Measurements from ENCODE around the gene IGFALS.

IGFALS gene

DNA sequence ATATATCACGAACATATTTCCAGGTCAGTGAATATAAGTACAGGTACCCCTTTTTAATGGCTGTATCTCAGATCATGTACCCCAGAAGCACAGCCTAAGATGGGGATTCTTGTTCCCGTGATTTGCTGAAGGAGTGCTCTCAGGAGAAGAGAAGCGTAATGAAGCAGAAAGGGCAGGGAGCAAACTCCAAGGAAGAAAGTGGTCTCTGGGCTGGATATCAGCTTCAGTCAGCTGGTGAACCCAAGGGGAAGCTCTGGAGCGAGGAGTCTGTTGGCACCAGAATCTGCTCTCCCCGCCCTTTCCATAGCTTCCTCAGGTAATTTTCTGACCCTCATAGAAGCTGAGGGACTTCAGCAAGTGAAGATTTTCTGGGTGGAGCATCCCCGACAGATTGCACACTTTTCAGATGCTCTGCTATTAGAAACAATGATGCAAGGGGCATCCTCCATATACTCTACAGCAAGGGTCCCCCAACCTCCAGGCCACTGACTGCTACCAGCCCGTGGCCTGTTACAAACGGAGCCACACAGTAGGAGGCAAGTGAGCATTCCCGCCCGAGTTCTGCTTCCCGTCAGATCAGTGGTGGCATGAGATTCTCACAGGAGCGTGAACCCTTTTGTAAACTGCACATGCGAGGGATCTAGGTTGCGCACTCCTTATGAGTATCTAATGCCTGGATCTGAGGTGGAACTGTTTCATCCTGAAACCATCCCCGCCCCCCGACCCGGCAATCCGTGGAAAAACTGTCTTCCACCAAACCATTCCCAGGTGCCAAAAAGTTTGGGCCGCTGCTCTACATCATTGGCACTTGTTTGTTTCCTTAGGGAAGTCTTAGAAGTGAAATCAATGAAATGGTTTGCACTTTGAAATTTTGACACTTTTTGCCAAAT is 37.9 kb upstream of the IGFALS start:
- TF ChIP-seq, protein P1, sequence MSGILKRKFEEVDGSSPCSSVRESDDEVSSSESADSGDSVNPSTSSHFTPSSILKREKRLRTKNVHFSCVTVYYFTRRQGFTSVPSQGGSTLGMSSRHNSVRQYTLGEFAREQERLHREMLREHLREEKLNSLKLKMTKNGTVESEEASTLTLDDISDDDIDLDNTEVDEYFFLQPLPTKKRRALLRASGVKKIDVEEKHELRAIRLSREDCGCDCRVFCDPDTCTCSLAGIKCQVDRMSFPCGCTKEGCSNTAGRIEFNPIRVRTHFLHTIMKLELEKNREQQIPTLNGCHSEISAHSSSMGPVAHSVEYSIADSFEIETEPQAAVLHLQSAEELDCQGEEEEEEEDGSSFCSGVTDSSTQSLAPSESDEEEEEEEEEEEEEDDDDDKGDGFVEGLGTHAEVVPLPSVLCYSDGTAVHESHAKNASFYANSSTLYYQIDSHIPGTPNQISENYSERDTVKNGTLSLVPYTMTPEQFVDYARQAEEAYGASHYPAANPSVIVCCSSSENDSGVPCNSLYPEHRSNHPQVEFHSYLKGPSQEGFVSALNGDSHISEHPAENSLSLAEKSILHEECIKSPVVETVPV (CRISPR knock-in tag; IDR thresholded peaks at IDR 0.05) = no peak
- TF ChIP-seq CSDC2 (CRISPR knock-in tag; IDR thresholded peaks at IDR 0.05) = no peak
- ATAC-seq = no peak

DNA sequence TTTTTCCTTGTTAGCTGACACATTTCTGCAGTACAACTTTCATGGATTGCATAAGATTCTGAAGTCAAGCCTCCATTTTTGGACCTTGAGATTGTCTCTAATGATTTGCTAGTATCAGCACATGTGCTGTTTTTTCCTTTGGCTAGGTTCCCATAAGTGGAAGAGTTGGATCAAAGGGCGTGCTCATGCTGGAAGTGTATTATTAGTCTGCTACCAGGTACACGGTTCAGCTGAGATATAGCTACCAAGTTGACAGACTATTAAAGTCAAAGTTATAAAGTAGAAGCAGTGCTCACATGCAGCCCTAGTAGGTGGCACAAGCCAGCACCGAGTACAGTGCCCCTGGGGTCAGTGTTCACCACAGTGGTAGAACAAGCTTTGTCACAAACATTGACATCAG is 36.7 kb upstream of the IGFALS start:
- TF ChIP-seq ESRRG (CRISPR knock-in tag; IDR thresholded peaks at IDR 0.05) = no peak
- TF ChIP-seq, protein P2, sequence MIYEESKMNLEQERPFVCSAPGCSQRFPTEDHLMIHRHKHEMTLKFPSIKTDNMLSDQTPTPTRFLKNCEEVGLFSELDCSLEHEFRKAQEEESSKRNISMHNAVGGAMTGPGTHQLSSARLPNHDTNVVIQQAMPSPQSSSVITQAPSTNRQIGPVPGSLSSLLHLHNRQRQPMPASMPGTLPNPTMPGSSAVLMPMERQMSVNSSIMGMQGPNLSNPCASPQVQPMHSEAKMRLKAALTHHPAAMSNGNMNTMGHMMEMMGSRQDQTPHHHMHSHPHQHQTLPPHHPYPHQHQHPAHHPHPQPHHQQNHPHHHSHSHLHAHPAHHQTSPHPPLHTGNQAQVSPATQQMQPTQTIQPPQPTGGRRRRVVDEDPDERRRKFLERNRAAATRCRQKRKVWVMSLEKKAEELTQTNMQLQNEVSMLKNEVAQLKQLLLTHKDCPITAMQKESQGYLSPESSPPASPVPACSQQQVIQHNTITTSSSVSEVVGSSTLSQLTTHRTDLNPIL (CRISPR knock-in tag; IDR thresholded peaks at IDR 0.05; ENCODE audit: low read depth) = no peak
- TF ChIP-seq CSDC2 (CRISPR knock-in tag; IDR thresholded peaks at IDR 0.05) = no peak
- TF ChIP-seq ZFP30 (CRISPR knock-in tag; IDR thresholded peaks at IDR 0.05) = no peak
- TF ChIP-seq OSR1 (CRISPR knock-in tag; IDR thresholded peaks at IDR 0.05) = no peak
- TF ChIP-seq BACH2 (CRISPR knock-in tag; IDR thresholded peaks at IDR 0.05; ENCODE audit: borderline replicate concordance) = no peak
- TF ChIP-seq, protein P3, sequence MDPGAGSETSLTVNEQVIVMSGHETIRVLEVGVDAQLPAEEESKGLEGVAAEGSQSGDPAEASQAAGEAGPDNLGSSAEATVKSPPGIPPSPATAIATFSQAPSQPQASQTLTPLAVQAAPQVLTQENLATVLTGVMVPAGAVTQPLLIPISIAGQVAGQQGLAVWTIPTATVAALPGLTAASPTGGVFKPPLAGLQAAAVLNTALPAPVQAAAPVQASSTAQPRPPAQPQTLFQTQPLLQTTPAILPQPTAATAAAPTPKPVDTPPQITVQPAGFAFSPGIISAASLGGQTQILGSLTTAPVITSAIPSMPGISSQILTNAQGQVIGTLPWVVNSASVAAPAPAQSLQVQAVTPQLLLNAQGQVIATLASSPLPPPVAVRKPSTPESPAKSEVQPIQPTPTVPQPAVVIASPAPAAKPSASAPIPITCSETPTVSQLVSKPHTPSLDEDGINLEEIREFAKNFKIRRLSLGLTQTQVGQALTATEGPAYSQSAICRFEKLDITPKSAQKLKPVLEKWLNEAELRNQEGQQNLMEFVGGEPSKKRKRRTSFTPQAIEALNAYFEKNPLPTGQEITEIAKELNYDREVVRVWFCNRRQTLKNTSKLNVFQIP (CRISPR knock-in tag; IDR thresholded peaks at IDR 0.05; ENCODE audit: borderline replicate concordance, low read depth) = no peak
- TF ChIP-seq PPARA (CRISPR knock-in tag; IDR thresholded peaks at IDR 0.05; ENCODE audit: borderline replicate concordance) = no peak
- TF ChIP-seq ZC3H10 (CRISPR knock-in tag; IDR thresholded peaks at IDR 0.05) = no peak
- TF ChIP-seq SNAI2 (CRISPR knock-in tag; IDR thresholded peaks at IDR 0.05) = no peak
- TF ChIP-seq, protein P4, sequence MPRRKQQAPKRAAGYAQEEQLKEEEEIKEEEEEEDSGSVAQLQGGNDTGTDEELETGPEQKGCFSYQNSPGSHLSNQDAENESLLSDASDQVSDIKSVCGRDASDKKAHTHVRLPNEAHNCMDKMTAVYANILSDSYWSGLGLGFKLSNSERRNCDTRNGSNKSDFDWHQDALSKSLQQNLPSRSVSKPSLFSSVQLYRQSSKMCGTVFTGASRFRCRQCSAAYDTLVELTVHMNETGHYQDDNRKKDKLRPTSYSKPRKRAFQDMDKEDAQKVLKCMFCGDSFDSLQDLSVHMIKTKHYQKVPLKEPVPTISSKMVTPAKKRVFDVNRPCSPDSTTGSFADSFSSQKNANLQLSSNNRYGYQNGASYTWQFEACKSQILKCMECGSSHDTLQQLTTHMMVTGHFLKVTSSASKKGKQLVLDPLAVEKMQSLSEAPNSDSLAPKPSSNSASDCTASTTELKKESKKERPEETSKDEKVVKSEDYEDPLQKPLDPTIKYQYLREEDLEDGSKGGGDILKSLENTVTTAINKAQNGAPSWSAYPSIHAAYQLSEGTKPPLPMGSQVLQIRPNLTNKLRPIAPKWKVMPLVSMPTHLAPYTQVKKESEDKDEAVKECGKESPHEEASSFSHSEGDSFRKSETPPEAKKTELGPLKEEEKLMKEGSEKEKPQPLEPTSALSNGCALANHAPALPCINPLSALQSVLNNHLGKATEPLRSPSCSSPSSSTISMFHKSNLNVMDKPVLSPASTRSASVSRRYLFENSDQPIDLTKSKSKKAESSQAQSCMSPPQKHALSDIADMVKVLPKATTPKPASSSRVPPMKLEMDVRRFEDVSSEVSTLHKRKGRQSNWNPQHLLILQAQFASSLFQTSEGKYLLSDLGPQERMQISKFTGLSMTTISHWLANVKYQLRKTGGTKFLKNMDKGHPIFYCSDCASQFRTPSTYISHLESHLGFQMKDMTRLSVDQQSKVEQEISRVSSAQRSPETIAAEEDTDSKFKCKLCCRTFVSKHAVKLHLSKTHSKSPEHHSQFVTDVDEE (CRISPR knock-in tag; IDR thresholded peaks at IDR 0.05) = no peak
- no peak for TF ChIP-seq ZNF8 (CRISPR knock-in tag; IDR thresholded peaks at IDR 0.05)
- no peak for TF ChIP-seq ZNF70 (CRISPR knock-in tag; IDR thresholded peaks at IDR 0.05)
- TF ChIP-seq ARNTL (CRISPR knock-in tag; IDR thresholded peaks at IDR 0.05; ENCODE audit: borderline replicate concordance, low read depth) = no peak
- no peak for TF ChIP-seq RARB (CRISPR knock-in tag; IDR thresholded peaks at IDR 0.05)
- no peak for TF ChIP-seq GLIS3 (CRISPR knock-in tag; IDR thresholded peaks at IDR 0.05)
- TF ChIP-seq ZNF565 (CRISPR knock-in tag; conservative IDR thresholded peaks at IDR 0.05; ENCODE audit: low read depth) = no peak
- TF ChIP-seq, protein P5, sequence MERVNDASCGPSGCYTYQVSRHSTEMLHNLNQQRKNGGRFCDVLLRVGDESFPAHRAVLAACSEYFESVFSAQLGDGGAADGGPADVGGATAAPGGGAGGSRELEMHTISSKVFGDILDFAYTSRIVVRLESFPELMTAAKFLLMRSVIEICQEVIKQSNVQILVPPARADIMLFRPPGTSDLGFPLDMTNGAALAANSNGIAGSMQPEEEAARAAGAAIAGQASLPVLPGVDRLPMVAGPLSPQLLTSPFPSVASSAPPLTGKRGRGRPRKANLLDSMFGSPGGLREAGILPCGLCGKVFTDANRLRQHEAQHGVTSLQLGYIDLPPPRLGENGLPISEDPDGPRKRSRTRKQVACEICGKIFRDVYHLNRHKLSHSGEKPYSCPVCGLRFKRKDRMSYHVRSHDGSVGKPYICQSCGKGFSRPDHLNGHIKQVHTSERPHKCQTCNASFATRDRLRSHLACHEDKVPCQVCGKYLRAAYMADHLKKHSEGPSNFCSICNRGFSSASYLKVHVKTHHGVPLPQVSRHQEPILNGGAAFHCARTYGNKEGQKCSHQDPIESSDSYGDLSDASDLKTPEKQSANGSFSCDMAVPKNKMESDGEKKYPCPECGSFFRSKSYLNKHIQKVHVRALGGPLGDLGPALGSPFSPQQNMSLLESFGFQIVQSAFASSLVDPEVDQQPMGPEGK (CRISPR knock-in tag; IDR thresholded peaks at IDR 0.05; ENCODE audit: borderline replicate concordance) = no peak
- no peak for ATAC-seq

DNA sequence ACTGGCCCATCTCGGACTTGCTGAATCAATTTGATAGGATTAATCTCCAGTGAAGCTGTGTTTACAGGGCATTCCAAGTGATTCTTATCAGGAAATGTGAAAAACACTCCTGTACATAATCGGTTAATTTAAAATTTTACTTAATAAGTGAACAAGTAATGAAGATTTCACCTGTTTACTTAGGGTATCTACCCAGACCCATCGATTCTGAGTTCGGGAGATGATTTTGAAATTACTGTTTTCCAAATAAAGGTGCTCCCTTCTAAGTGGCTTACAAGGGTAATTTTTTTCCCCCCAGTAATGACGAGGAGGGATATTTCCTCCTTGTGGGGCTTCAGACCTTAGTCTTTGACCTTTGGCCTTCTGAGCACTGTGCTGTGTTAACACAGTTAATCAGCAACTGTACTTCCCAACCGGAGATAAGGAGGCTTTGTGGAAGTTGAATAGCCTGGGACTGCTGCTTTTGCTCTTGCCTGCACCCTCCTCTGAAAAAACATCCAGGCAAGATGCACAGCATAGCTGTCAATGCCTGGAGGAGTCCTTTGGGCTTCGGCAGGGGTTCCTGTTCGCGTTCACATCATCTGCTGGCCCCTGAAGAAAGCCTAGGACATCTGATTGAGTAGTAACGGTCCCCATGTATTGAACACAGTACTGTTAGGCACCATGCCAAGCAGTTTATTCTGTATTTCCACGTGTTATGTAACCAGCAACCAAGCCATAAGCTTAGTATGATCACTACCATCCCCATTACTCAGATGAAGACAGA is 35.3 kb upstream of the IGFALS start:
- no peak for ATAC-seq

More for the DNA sequence above, 35.3 kb upstream of the IGFALS start:
- TF ChIP-seq RARB (CRISPR knock-in tag; IDR thresholded peaks at IDR 0.05) (no peak), ARNTL (CRISPR knock-in tag; IDR thresholded peaks at IDR 0.05; ENCODE audit: borderline replicate concordance, low read depth) (no peak), GLIS3 (CRISPR knock-in tag; IDR thresholded peaks at IDR 0.05) (no peak), ZFP3 (CRISPR knock-in tag; IDR thresholded peaks at IDR 0.05) (no peak), PPARA (CRISPR knock-in tag; IDR thresholded peaks at IDR 0.05; ENCODE audit: borderline replicate concordance) (no peak), OSR1 (CRISPR knock-in tag; IDR thresholded peaks at IDR 0.05) (no peak), TOX (CRISPR knock-in tag; IDR thresholded peaks at IDR 0.05; ENCODE audit: borderline replicate concordance) (no peak), ZNF8 (CRISPR knock-in tag; IDR thresholded peaks at IDR 0.05) (no peak), SNAI2 (CRISPR knock-in tag; IDR thresholded peaks at IDR 0.05) (no peak), CSDC2 (CRISPR knock-in tag; IDR thresholded peaks at IDR 0.05) (no peak)
- TF ChIP-seq, protein P4 (CRISPR knock-in tag; IDR thresholded peaks at IDR 0.05) = no peak
- TF ChIP-seq, protein P2 (CRISPR knock-in tag; IDR thresholded peaks at IDR 0.05; ENCODE audit: low read depth) = no peak
